Hematopoietic multipotent progenitor cell (in vitro differentiated cells): ENCODE measurements around the gene SYNGR4. TPM values are rescaled to one million over a fixed set of nuclear protein-coding genes. Genes with fewer than 3 reads are reported as not detected.
"Not testable (repeated sequence)": the region's sequence is repeated elsewhere in the genome, so short reads cannot be mapped to it uniquely, and the experiment has no call there.

Experiments used
- DNase-seq, 3 donors: peaks; one replicate each; pipeline ENCODE4 v3.0.0-alpha.2; 2011 to 2015; ENCODE audit warnings: low read depth in 2 of 3, low spot score in 2 of 3
- total RNA-seq: library from RNA; depleted of rRNA; stranded (reverse); fragments of >200 nt; gene quantifications from one replicate; pipeline ENCODE4 v1.2.3, GENCODE V29; 2012

Gene SYNGR4
- total RNA-seq, result not detected

GRCh38 chr19:48363810-48364597 is at the start of gene SYNGR4, which contains the start of gene TMEM143:
SYNGR4 (plus strand) TSS chr19:48364367; CDS start chr19:48365843, 1,476 bp downstream.
TMEM143 (minus strand) TSS chr19:48363940; CDS start chr19:48363920, 20 bp downstream.
- peak; percentile 98 to 100 (median 100) for DNase-seq

- no peak for DNase-seq
These were observed 48.5 kb upstream of the SYNGR4 start for GRCh38 chr19:48315712-48316111.

GRCh38 chr19:48317708-48317960 is 46.5 kb upstream of the SYNGR4 start:
- DNase-seq, result not testable (repeated sequence)

GRCh38 chr19:48318286-48318987 is 45.7 kb upstream of the SYNGR4 start:
- DNase-seq, result no peak

GRCh38 chr19:48319647-48320541 is 44.3 kb upstream of the SYNGR4 start:
- peak; percentile 63 to 78 (median 73) for DNase-seq

- peak; percentile 85 to 98 (median 97) for DNase-seq
These were observed 42.9 kb upstream of the SYNGR4 start for GRCh38 chr19:48321372-48321621.

- peak; percentile 98 to 99 (median 99) for DNase-seq
These were observed 42.3 kb upstream of the SYNGR4 start for GRCh38 chr19:48321622-48322591.

- peak; percentile 64 to 90 (median 83) for DNase-seq
These were observed 38.8 kb upstream of the SYNGR4 start, which contains the start of gene EMP3 for GRCh38 chr19:48325265-48325910. EMP3 (plus strand) TSS chr19:48325552; CDS start chr19:48326845, 1,293 bp downstream.

- peak in 2 of 3 donors; percentile 41 to 46 for DNase-seq
These were observed 34.8 kb upstream of the SYNGR4 start for GRCh38 chr19:48329167-48329891.

- DNase-seq, result peak; percentile 74 to 92 (median 89)
These were observed 34.0 kb upstream of the SYNGR4 start for GRCh38 chr19:48330012-48330681.

GRCh38 chr19:48332351-48332661 is 31.9 kb upstream of the SYNGR4 start:
- no peak for DNase-seq

GRCh38 chr19:48332662-48333466 is 31.3 kb upstream of the SYNGR4 start:
- peak; percentile 84 to 99 (median 96) for DNase-seq

GRCh38 chr19:48333467-48334384 is 30.4 kb upstream of the SYNGR4 start:
- DNase-seq, result peak; percentile 86 to 97 (median 95)

GRCh38 chr19:48338253-48338755 is 25.9 kb upstream of the SYNGR4 start:
- no peak for DNase-seq

GRCh38 chr19:48338802-48339503 is 25.2 kb upstream of the SYNGR4 start:
- DNase-seq, result no peak

- DNase-seq, result no peak
These were observed 23.2 kb upstream of the SYNGR4 start for GRCh38 chr19:48340995-48341394.
